Measurements from ENCODE around the gene TBC1D16.
"Not testable (repeated sequence)": the region's sequence is repeated elsewhere in the genome, so short reads cannot be mapped to it uniquely, and the experiment has no call there.

TBC1D16 gene

GRCh38 chr17:79971651-79972050 lies 64.0 kb downstream of the TBC1D16 start:
- DNase-seq = no peak

DNA sequence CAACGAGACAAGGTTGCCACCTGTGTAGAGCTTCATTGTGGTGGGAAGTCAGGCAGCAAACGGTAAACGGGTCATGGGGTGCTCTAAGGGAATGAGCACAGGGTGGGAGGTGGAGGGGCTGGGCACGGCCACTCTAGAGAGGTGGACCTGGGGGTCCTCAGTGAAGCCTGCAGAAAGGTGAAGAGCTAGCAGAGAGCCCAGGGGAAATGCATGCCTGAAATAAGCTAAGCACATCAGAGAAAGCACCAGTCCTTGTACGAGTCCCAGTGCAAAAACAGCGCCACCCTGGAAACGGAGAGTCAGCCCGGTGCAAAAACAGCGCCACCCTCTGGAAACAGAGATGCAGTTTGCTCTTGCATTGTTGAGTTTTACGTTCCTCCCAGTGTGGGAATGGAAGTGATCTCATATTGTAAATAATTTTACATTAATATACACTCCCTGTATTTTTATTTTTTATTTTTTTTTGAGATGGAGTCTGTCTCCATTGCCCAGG lies 65.0 kb downstream of the TBC1D16 start:
- no peak for DNase-seq

- DNase-seq = no peak
Observed at GRCh38 chr17:79969906-79970305, 65.8 kb downstream of the TBC1D16 start.

DNA sequence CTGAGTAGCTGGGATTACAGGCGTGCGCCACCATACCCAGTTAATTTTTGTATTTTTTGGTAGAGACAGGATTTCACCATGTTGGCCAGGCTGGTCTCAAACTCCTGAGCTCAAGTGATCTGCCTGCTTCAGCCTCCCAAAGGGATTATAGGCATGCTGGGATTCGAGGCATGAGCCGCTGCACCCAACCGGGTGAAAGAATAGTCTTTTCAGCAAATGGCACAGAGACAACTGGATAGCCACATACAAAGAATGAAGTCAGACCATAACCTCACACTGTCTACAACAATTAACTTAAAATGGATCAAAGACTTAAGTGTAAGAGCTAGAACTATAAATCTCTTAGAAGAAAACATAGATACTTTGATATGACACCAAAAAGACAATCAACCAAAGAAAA lies 67.6 kb downstream of the TBC1D16 start:
- DNase-seq = no peak

DNA sequence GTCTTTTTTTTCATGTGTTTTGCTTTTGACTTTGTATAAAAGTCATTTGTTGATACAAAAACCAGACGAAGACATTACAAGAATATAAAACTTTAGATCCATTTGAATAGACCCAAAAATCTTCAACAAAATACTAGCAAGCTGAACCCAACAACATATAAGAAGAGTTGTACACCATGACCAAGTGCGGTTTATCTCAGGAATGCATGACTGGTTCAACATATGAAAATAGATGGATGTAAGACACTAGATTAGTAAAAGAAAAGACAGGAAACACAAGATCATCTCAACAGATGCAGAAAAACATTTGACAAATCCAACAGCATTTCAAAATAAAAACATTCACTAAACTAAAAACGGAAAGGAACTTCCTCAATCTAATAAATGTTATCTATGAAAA lies 69.0 kb downstream of the TBC1D16 start:
- DNase-seq = no peak

GRCh38 chr17:79965806-79966205 lies 69.9 kb downstream of the TBC1D16 start:
- no peak for DNase-seq

GRCh38 chr17:79962467-79962866 lies 73.2 kb downstream of the TBC1D16 start:
- not testable (repeated sequence) for DNase-seq

DNA sequence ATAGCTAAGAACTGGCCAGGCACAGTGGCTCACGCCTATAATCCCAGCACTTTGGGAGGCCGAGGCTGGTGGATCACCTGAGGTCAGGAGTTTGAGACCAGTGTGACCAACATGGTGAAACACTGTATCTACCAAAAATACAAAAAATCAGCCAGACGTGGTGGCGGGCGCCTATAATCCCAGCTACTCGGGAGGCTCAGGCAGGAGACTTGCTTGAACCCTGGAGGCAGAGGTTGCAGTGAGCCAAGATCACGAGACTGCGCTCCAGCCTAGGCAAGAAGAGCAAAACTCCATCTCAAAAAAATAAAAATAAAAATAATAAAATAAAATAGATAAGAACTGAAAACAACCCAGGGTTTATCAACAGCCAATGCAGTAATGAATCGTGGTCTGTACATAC lies 74.1 kb downstream of the TBC1D16 start:
- not testable (repeated sequence) for DNase-seq

- DNase-seq = no peak
Observed at GRCh38 chr17:79960788-79961522, 74.7 kb downstream of the TBC1D16 start.

DNA sequence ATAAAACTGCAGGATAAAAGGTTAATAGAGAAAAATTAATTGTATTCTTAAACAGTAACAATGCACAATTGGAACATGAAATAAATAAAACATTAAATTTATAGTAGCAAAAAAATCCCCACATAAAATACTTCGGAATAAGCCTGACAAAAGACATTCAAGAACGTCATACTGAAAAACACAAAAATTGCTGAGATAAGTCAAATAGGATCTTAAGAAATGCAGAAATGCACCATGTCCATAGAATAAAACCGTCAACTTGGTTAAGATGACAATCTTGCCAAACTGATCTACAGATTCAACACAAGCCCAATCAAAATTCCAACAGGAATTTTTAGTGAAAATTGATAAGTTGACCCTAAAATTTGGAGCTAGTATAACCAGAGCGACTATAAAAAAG lies 76.6 kb downstream of the TBC1D16 start:
- DNase-seq = no peak

- DNase-seq = no peak
Observed at GRCh38 chr17:79956853-79957252, 78.8 kb downstream of the TBC1D16 start.

- DNase-seq = not testable (repeated sequence)
Observed at GRCh38 chr17:79956441-79956735, 79.3 kb downstream of the TBC1D16 start.

GRCh38 chr17:79955691-79956440 lies 79.8 kb downstream of the TBC1D16 start:
- DNase-seq = no peak

DNA sequence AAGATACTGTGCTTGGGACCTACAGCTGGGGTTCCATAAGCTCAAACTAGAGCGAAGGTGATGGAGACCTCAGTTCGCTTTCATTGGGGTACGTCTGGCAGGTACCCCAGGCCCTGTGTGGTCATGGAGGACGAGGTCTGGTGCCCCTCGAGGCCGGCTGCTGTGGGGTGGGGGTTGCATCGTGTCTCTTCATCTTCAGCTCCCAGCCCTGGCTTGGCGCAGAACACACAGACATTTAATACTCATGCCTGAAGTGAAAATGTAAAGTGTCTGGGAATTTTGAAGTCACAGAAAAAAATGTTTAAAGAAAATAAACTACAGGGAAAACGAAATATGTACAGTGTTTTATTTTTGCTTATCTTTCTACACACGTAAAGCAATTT lies 80.5 kb downstream of the TBC1D16 start:
- no peak for DNase-seq

GRCh38 chr17:79954281-79955166 lies 81.1 kb downstream of the TBC1D16 start:
- DNase-seq = no peak

DNA sequence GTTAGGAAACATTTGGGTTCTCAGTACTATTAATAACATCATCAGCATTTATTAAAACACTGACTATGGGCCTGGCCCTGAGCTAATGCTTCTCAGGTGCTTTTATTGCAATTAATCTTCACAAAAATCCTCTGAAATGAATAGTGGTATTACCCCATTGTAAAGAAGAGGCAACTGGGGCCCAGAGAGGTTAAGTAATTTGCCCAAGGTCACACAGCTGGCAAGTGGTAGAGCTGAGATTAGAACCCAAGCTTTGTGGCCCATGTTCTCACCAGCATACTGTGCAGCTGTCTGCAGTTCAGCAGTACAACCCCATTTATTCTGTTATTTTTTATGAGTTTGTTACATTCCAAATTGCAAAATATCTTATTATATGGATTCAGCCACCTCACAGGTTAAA lies 82.3 kb downstream of the TBC1D16 start:
- DNase-seq = no peak

- DNase-seq = no peak
Observed at GRCh38 chr17:79952901-79953300, 82.8 kb downstream of the TBC1D16 start.

- DNase-seq = no peak
Observed at GRCh38 chr17:79952265-79952877, 83.3 kb downstream of the TBC1D16 start.

DNA sequence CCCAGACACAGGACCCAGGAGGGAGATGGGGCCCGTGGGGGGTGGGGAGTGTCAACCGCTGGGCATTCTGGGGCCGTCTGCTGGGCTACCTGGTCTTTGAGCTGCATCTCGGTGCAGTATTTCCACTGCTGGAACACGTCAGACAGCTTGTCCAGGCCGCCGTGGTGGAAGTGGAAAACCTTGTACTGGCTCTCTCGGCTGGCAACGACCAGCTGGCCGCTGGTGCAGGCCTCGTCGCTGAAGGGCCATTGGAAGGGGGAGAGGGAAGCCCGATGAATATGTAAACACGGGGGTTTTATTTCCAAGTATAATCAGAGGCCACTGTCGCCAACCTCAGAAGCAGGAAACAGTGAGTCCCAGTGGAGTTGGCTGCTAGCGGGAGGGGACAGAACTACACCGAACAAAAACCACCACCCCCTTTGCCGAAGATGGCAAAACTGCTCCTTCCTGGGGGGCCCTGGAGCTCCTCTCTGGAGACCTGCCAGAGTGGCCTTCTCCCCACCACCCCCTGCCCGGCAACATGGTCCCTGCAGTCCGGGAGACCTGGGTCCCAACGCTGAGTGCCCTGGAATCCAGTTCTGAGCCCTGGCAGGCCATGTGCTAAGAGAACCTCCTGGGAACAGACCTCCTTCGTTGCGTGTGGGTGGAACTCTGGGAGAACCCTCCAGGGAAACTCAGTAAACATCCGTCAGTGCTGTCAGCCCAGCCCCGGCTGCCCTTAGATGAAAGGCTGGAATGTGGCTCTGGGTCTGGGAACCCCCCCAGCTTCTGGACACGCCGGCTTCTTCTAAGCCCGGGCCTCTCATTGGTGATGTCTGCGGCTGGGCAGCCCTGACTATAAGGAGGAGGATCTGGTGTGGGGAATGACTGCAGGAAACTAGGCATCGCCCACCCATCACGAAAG lies 84.1 kb downstream of the TBC1D16 start:
- no peak for DNase-seq

DNA sequence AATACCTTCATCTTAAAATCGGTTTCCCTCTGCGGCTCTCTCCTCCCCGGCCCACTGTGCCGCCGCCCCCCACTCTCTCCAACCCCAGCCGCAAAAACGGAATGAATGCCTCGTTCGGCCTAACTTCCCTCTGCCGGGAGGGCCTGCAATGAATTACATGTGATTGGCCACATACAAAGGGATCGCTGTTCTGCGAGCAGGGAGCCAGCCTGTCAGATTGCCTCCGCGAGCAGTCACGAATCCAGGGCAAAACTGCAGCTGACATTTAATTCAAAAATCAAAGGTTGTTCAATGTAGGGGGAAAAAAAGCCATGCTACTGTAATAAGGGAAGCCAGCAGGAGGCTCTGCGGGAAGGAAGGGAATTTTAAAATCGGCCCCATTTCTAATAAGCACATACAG lies 84.9 kb downstream of the TBC1D16 start:
- no peak for DNase-seq

DNA sequence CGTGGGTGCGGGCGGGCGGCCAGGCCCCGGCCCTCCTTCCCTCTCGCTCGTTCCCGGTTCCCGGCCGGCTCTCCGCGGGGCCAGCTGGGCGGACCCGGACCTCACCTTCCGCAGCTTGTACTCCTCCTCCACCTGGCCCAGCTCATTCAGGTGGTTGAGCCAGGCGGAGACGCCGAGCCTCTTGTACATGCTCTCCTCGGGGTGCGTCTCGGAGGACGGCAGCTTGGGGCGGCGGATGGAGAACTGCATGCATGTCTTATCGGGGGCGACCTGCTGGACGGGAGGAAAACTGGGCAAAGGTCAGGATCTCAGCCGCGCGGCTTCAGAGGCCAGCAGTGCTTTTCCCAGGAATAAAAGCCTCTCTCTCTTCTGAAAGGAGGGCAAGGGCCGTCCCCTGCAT lies 85.4 kb downstream of the TBC1D16 start:
- DNase-seq = no peak

DNA sequence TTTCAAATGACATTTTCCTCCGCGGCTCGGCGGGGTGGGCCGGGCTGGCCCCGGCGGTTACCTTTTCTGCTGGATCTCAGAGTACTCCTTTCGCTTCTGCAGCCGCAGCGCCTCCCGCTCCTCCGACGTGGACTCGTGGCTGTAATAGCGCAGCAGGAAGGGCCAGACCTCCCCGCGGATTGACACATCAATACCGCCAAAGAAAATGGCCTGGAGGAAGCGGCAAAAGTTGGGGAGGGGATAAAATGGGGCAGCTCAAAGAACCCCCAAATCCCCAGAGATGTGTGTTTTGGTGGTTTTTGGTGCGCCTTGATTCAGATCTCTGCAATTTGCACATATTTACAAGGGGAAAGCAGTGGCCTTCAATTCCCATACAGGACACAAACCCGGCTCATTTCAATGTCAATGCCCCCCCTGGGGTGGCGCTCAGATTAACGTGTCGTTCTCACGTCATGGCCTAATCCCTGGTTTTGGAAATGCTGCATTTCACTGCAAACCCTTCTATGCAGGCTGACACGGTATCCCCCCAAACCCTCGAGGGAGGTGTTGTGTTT lies 85.9 kb downstream of the TBC1D16 start:
- DNase-seq = no peak

All from central memory CD4-positive, alpha-beta T cell (primary cell).